Measurements from ENCODE around the gene AP4B1. TPM values are rescaled to one million over a fixed set of nuclear protein-coding genes. Genes with fewer than 3 reads are reported as not detected.
A peak's percentile ranks its signal among the peaks of the same experiment; 100 is the strongest.

AP4B1 gene
- total RNA-seq, 1 donor from 2014 or later, result 3.2 TPM

DNA sequence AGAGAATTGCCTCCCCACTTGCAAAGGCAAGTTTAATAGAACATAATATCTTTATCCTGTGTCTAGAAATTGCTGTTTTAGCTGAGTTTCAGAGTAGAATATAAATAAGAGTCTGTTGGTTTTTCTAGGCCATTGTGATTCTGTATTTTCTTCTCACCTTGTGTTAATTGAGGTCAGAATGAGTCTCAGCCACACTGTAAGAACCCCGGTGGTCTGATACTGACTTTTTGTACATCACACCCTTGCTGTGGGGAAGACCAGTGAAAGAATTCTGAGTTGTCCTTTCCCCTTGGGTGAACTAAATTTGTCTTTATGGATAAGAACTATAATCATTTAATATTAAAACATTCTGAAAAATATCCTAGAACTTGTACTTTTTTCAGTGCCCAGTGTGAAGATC, 31.4 kb upstream of the AP4B1 start:
- no peak overlapping the region for H3K27ac ChIP-seq
- peaks cover 4 to 19% of the 10 kb centered on the region in 2 donors for H3K4me1 ChIP-seq
- intact Hi-C loops (cut with DNase I), result no loop called here

DNA sequence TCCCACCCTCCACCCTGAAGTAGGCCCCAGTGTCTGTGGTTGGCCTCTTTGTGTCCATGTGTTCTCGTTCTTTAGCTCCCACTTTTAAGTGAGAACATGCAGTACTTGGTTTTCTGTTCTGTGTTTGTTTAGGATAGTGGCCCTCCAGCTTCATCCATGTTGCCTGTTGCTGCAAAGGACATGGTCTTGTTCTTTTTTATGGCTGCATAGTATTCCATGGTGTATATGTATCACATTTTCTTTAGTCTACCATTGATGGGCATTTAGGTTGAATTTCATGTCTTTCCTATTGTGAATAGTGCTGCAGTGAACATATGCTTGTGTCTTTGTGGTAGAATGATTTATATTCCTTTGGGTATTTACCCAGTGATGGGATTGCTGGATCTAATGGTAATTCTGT, 30.6 kb upstream of the AP4B1 start:
- TF ChIP-seq, protein P1, sequence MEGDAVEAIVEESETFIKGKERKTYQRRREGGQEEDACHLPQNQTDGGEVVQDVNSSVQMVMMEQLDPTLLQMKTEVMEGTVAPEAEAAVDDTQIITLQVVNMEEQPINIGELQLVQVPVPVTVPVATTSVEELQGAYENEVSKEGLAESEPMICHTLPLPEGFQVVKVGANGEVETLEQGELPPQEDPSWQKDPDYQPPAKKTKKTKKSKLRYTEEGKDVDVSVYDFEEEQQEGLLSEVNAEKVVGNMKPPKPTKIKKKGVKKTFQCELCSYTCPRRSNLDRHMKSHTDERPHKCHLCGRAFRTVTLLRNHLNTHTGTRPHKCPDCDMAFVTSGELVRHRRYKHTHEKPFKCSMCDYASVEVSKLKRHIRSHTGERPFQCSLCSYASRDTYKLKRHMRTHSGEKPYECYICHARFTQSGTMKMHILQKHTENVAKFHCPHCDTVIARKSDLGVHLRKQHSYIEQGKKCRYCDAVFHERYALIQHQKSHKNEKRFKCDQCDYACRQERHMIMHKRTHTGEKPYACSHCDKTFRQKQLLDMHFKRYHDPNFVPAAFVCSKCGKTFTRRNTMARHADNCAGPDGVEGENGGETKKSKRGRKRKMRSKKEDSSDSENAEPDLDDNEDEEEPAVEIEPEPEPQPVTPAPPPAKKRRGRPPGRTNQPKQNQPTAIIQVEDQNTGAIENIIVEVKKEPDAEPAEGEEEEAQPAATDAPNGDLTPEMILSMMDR (IDR thresholded peaks at IDR 0.05), result no peak
- Histone ChIP-seq H3K36me3 (no peaks in the 10 kb centered on the region), H3K27me3 (no peaks in the 10 kb centered on the region), H3K27ac (no peak overlapping the region), H3K4me1 (peaks cover 4 to 27% of the 10 kb centered on the region in 2 donors), H3K9me3 (no peaks in the 10 kb centered on the region), H3K4me3 (no peak overlapping the region)
- DNase-seq (ENCODE audit: low spot score in 2 of 2), result no peak
- intact Hi-C loops (cut with DNase I), result no loop called here

More for the DNA sequence above, 31.4 kb upstream of the AP4B1 start:
- DNase-seq (ENCODE audit: low spot score in 2 of 2), result no peak
- peaks cover 0 to 7% of the 10 kb centered on the region in 2 donors for H3K36me3 ChIP-seq
- no peaks in the 10 kb centered on the region for H3K9me3 ChIP-seq
- TF ChIP-seq, protein P1 (IDR thresholded peaks at IDR 0.05), result no peak
- H3K4me3 ChIP-seq, result no peak overlapping the region
- no peaks in the 10 kb centered on the region for H3K27me3 ChIP-seq

DNA sequence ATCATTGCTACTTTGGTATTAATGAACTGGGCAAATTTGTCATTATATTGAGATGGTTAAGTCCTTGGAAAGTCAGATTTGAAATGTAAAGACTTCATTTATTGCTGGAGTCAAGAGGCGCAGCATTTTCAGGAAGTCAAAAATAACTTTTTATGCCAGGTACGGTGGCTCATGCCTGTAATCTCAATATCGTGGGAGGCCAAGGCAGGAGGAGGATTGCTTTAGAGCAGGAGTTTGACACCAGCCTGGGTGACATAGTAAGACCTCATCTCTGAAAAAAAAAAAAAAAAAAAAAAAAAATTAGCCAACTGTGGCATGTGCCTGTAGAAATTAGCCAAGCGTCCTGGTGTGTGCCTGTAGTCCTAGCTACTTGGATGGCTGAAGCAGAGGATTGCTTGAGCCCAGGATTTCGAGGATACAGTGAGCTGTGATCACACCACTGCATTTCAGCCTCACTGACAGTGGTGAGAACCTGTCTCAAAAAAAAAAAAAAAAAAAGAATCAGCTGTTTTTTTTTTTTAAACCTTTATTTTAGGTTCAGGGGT, 30.0 kb upstream of the AP4B1 start:
- Histone ChIP-seq H3K27ac (no peak overlapping the region), H3K9me3 (no peaks in the 10 kb centered on the region), H3K4me3 (no peak overlapping the region), H3K36me3 (no peaks in the 10 kb centered on the region), H3K4me1 (peaks cover 4 to 29% of the 10 kb centered on the region in 2 donors), H3K27me3 (no peaks in the 10 kb centered on the region)
- no peak for DNase-seq (ENCODE audit: low spot score in 2 of 2)
- intact Hi-C loops (cut with DNase I), result loop anchor here (5.0 kb wide), 1 partner anchor 97 kb away; no protein-coding TSS in a partner anchor
- TF ChIP-seq, protein P1 (IDR thresholded peaks at IDR 0.05), result no peak

DNA sequence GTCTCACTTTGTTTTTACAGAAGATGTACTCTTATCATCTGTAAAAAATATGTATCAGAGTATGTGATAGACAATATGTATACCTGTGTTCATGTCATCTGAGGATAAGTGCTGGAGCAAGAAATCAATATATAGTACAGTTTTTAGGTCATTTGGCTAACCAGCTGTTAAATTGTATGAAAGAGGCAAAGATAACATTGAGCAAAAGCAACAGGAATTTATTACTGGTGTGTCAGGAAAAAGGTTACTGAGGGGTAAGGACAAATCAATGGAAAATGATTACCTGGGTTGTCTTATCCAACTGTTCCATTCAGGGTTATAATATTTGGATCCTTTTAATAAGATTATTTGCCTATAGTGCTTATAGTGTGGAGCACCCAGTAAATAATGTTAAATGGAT, 29.4 kb upstream of the AP4B1 start:
- H3K9me3 ChIP-seq, result no peaks in the 10 kb centered on the region
- intact Hi-C loops (cut with DNase I), result loop anchor here (5.0 kb wide), 1 partner anchor 97 kb away; no protein-coding TSS in a partner anchor
- H3K4me3 ChIP-seq, result no peak overlapping the region
- H3K36me3 ChIP-seq, result no peaks in the 10 kb centered on the region
- no peaks in the 10 kb centered on the region for H3K27me3 ChIP-seq
- H3K27ac ChIP-seq, result no peak overlapping the region
- TF ChIP-seq, protein P1 (IDR thresholded peaks at IDR 0.05), result no peak
- H3K4me1 ChIP-seq, result peaks cover 4 to 29% of the 10 kb centered on the region in 2 donors
- DNase-seq (ENCODE audit: low spot score in 2 of 2), result no peak

DNA sequence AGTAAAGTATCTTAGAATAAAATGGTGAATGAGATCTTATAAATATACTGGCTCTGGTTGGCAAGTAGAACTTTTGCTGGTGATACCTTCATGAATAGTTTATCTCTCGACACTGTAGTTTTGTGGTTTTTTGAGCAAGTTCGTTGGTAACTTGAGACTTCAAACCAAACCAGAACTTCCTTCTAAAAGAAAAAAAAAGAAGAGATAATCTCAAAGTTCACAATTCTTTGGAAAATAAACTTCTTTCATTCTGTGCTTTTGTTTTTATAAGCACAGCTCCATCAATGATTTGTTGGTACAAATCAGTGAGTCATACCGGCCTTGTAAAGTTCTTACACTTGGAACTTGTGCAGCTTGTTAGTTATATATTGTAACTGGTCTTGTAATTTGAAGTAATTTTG, 26.9 kb upstream of the AP4B1 start:
- H3K4me1 ChIP-seq, result peaks cover 4 to 34% of the 10 kb centered on the region in 2 donors
- no peaks in the 10 kb centered on the region for H3K36me3 ChIP-seq
- peak overlapping the region in 1 of 2 donors; percentile 94 for H3K27ac ChIP-seq
- TF ChIP-seq, protein P1 (IDR thresholded peaks at IDR 0.05), result no peak
- intact Hi-C loops (cut with DNase I), result loop anchor here (2.0 to 5.0 kb wide), 2 partner anchors 17 to 94 kb away; no protein-coding TSS in a partner anchor
- peak overlapping the region; percentile 83 to 90 for H3K4me3 ChIP-seq
- no peaks in the 10 kb centered on the region for H3K9me3 ChIP-seq
- H3K27me3 ChIP-seq, result no peaks in the 10 kb centered on the region
- DNase-seq (ENCODE audit: low spot score in 2 of 2), result no peak
